Tibial artery (tissue), 4 donors: ENCODE measurements around the gene MMP21.

Experiments
- DNase-seq, 2 donors: peaks; one replicate each; pipeline ENCODE4 v3.0.0-alpha.2; 2019
- H3K27ac ChIP-seq, 2 donors: fragments of 200-600 bp; sonication (generic) in 1 of 2; 1 replicate in 1 of 2; 2 replicates in 1 of 2; pipeline ENCODE4 v1.5.1; 2018 to 2019; ENCODE audit warnings: mild to moderate bottlenecking in 1 of 2
- H3K27me3 ChIP-seq, 2 donors: fragments of 200-600 bp; sonication (generic) in 1 of 2; one replicate each; pipeline versions ENCODE4 v1.5.1 to v1.6.0; 2016 to 2019
- H3K36me3 ChIP-seq, 3 donors: fragments of 200-600 bp; sonication (generic) in 2 of 3; one replicate each; pipeline ENCODE4 v1.5.1; 2016 to 2019; ENCODE audit warnings: mild to moderate bottlenecking in 2 of 3
- H3K4me1 ChIP-seq, 4 donors: fragments of 200-600 bp; sonication (generic) in 2 of 4; 1 replicate in 3 of 4; 2 replicates in 1 of 4; pipeline ENCODE4 v1.5.1; 2016 to 2019
- H3K4me3 ChIP-seq, 2 donors: fragments of 200-600 bp; sonication (generic) in 1 of 2; 1 replicate in 1 of 2; 2 replicates in 1 of 2; pipeline ENCODE4 v1.5.1; 2018 to 2019; ENCODE audit warnings: mild to moderate bottlenecking in 2 of 2
- H3K9me3 ChIP-seq, 3 donors: fragments of 200-600 bp; sonication (generic) in 1 of 3; one replicate each; pipeline ENCODE4 v1.5.1; 2016 to 2019
- intact Hi-C: fragments of 100-400 bp; cut with DNase I; formaldehyde crosslinking; loops from one replicate; pipeline ENCODE4 v1.15.0; 2023; ENCODE audit warnings: low total_unique reads
- TF ChIP-seq, protein P1 (sequence below), 2 experiments: fragments of 200-600 bp in 1 of 2; fragments of 450-650 bp in 1 of 2; IDR thresholded peaks; one replicate each; pipeline ENCODE4 v1.5.1; 2017 to 2019; ENCODE audit warnings: antibody characterized with exemption in 2 of 2, mild to moderate bottlenecking in 1 of 2, moderate library complexity in 1 of 2

The MMP21 gene

GRCh38 chr10:125782616-125783015, 7.0 kb upstream of the MMP21 start:
- DNase-seq, result no peak
- intact Hi-C loops, result no loop called here
- no peaks in the 10 kb centered on the region for H3K4me1 ChIP-seq
- TF ChIP-seq, protein P1, sequence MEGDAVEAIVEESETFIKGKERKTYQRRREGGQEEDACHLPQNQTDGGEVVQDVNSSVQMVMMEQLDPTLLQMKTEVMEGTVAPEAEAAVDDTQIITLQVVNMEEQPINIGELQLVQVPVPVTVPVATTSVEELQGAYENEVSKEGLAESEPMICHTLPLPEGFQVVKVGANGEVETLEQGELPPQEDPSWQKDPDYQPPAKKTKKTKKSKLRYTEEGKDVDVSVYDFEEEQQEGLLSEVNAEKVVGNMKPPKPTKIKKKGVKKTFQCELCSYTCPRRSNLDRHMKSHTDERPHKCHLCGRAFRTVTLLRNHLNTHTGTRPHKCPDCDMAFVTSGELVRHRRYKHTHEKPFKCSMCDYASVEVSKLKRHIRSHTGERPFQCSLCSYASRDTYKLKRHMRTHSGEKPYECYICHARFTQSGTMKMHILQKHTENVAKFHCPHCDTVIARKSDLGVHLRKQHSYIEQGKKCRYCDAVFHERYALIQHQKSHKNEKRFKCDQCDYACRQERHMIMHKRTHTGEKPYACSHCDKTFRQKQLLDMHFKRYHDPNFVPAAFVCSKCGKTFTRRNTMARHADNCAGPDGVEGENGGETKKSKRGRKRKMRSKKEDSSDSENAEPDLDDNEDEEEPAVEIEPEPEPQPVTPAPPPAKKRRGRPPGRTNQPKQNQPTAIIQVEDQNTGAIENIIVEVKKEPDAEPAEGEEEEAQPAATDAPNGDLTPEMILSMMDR (IDR thresholded peaks at IDR 0.05), result no peak
- H3K36me3 ChIP-seq, result peaks cover 0 to 13% (median 0%) of the 10 kb centered on the region in 3 donors
- H3K9me3 ChIP-seq, result no peaks in the 10 kb centered on the region
- H3K27me3 ChIP-seq, result no peaks in the 10 kb centered on the region
- H3K4me3 ChIP-seq, result no peak overlapping the region
- H3K27ac ChIP-seq, result no peak overlapping the region

DNA sequence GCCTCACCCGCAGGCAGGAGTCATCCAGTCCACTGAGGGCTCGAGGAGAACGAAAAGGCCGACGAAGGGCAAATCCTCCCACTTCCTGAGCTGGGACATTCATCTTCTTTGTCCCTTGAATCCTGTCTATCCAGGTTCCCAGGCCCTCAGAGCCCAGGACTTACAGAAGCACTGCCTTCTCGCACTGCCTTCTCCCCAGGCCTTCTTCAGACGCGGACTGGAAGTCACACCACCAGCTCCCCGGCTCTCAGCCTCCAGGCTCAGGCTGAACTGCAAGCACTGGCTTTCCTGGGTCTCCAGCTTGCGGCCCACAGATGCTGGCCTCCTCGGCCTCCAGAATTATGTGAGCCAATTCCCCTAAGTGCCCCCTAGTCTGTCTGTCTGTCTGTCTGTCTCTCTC, 6.4 kb upstream of the MMP21 start:
- H3K36me3 ChIP-seq, result peaks cover 0 to 13% (median 0%) of the 10 kb centered on the region in 3 donors
- H3K4me3 ChIP-seq, result no peak overlapping the region
- H3K27ac ChIP-seq, result no peak overlapping the region
- no peak for DNase-seq
- no peaks in the 10 kb centered on the region for H3K4me1 ChIP-seq
- no peaks in the 10 kb centered on the region for H3K9me3 ChIP-seq
- intact Hi-C loops, result no loop called here
- TF ChIP-seq, protein P1 (IDR thresholded peaks at IDR 0.05), result no peak
- H3K27me3 ChIP-seq, result no peaks in the 10 kb centered on the region

- DNase-seq, result no peak
- intact Hi-C loops, result no loop called here
- no peak overlapping the region for H3K27ac ChIP-seq
- H3K27me3 ChIP-seq, result no peaks in the 10 kb centered on the region
- TF ChIP-seq, protein P1 (IDR thresholded peaks at IDR 0.05), result no peak
- H3K9me3 ChIP-seq, result no peaks in the 10 kb centered on the region
- peaks cover 0 to 13% (median 0%) of the 10 kb centered on the region in 3 donors for H3K36me3 ChIP-seq
- H3K4me3 ChIP-seq, result no peak overlapping the region
- H3K4me1 ChIP-seq, result no peaks in the 10 kb centered on the region
Measured at GRCh38 chr10:125781374-125781773, 5.8 kb upstream of the MMP21 start.

DNA sequence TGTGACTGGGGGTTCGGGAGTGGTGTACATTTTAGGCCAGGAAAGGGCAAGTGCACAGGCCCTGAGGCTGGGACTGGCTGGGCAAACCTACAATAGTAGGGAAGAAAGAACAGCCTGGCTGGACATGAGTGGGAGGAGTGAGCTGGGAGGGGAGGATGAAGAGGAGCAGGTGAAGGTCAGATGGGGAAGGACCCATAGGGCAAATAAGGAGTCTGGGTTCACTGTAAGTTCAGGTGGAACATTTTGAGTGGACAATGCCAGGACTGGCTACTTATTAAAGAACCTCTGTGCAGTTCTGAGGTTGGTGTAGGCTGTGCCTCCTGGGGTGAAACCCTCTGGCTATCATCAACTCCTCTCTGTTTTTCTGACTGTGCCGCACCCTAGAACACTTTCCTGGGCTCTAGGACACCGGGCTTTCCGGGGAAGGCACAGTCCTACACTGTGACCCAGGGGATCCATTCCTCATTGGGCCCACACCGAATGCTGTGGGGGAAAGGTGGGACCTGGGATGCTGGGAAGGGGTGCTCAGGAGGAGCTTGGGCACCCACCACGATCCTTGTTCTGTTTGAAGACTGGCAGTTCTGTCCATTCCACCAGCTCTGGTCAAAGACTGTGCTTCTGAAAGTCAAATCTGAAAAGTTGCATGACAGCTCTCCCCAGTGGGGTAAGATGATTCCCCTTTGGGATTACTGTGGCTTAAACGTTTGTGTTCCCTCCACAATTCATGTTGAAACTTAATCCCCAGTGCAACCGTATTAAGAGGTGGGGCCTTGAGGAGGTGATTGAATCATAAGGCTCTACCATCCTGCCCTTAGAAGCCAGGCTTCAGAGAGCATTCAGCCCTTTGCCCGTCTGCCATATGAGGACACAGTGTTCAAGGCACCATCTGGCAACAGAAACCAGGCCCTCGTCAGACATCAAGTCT, 4.0 kb upstream of the MMP21 start:
- Histone ChIP-seq H3K9me3 (no peaks in the 10 kb centered on the region), H3K4me3 (no peak overlapping the region), H3K4me1 (no peaks in the 10 kb centered on the region), H3K36me3 (peaks cover 0 to 8% (median 0%) of the 10 kb centered on the region in 3 donors), H3K27ac (no peak overlapping the region), H3K27me3 (no peaks in the 10 kb centered on the region)
- no peak for DNase-seq
- TF ChIP-seq, protein P1 (IDR thresholded peaks at IDR 0.05), result no peak
- intact Hi-C loops, result no loop called here

DNA sequence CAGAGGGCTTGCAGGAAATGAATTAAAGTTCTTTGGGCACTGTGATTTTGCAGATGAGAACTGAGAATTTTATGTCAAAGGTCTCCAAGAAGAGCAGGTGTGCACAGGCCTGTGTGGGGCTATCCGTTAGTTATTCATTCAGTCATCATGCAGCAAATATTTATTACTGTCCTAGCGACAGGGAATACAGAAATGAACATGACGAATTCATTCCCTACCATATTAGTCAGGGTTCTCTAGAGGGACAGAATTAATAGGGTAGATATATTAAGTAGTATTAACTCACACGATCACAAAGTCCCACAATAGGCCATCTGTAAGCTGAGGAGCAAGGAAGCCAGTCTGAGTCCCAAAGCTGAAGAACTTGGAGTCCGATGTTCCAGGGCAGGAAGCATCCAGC, 2.9 kb upstream of the MMP21 start:
- no peaks in the 10 kb centered on the region for H3K4me1 ChIP-seq
- H3K4me3 ChIP-seq, result no peak overlapping the region
- H3K27ac ChIP-seq, result no peak overlapping the region
- peaks cover 0 to 8% (median 0%) of the 10 kb centered on the region in 3 donors for H3K36me3 ChIP-seq
- H3K27me3 ChIP-seq, result peaks cover 0 to 3% of the 10 kb centered on the region in 2 donors
- no peak for DNase-seq
- TF ChIP-seq, protein P1 (IDR thresholded peaks at IDR 0.05), result no peak
- intact Hi-C loops, result no loop called here
- H3K9me3 ChIP-seq, result no peaks in the 10 kb centered on the region
